Measurements from ENCODE around the gene SCLY. TPM values are rescaled to one million over a fixed set of nuclear protein-coding genes. Genes with fewer than 3 reads are reported as not detected.

Gene SCLY
- total and polyA plus RNA-seq, 2 of the 13 experiments (the other 11 are each of a cell fraction or from before 2014, with no cell fraction given): 27.9 to 38.6 TPM

- TF ChIP-seq PTBP1 (IDR thresholded peaks at IDR 0.05; ENCODE audit: low read depth, low read length, poor library complexity, severe bottlenecking) (no peak), BCL3 (CRISPR knock-in tag; IDR thresholded peaks at IDR 0.05) (no peak), MEF2D (CRISPR knock-in tag; IDR thresholded peaks at IDR 0.05) (no peak), CAMTA2 (CRISPR knock-in tag; IDR thresholded peaks at IDR 0.05; ENCODE audit: borderline replicate concordance) (no peak)
Measured at GRCh38 chr2:238129166-238130010, 68.6 kb downstream of the SCLY start (continued).

GRCh38 chr2:238130111-238130695 is 69.4 kb downstream of the SCLY start:
- Histone ChIP-seq H3K27ac (ENCODE audit: extremely low read length, insufficient read depth, low read length) (no peak overlapping the region), H3K27me3 (ENCODE audit: control insufficient read depth in 1 of 2, insufficient read depth in 2 of 2, low read length in 2 of 2) (peaks cover 1 to 12% of the 10 kb centered on the region in 2 experiments; a peak in 2 of 5 replicates), H3K4me2 (ENCODE audit: low read depth, low read length) (no peak overlapping the region), H4K20me1 (ENCODE audit: insufficient read depth, low read length) (no peaks in the 10 kb centered on the region), H3K4me1 (ENCODE audit: insufficient read depth, low read length) (peaks cover 9% of the 10 kb centered on the region), H2AFZ (ENCODE audit: low read length) (no peak overlapping the region), H3K4me3 (replicated peaks in 1 of 3; ENCODE audit: insufficient read depth in 1 of 3, low read depth in 2 of 3, low read length in 3 of 3) (no peak overlapping the region), H3K9ac (ENCODE audit: insufficient read depth, low read depth, low read length) (no peak overlapping the region), H3K36me3 (replicated peaks in 1 of 2; ENCODE audit: control insufficient read depth in 1 of 2, insufficient read depth in 2 of 2, low read length in 2 of 2) (no peaks in the 10 kb centered on the region), H3K79me2 (ENCODE audit: insufficient read depth, low read length) (no peaks in the 10 kb centered on the region), H3K9me3 (ENCODE audit: low read length) (no peaks in the 10 kb centered on the region)
- DNase-seq (ENCODE audit: low spot score) (no peak), ATAC-seq (no peak), FAIRE-seq (no peak)
- ChIA-PET POLR2A (no interaction called here), CTCF (ENCODE audit: low intra/inter-chr PET ratio, low total read pairs) (no interaction called here)
- TF ChIP-seq MEF2D (CRISPR knock-in tag; IDR thresholded peaks at IDR 0.05): no peak
- TF ChIP-seq SMAD9 (CRISPR knock-in tag; IDR thresholded peaks at IDR 0.05): no peak
- intact Hi-C loops (cut with micrococcal nuclease; ENCODE audit: unreplicated experiment): no loop called here
- BruUV-seq (replicated peaks): no TSS peak
- in situ Hi-C loops (cut with HindIII; ENCODE audit: extremely low pct_ligation_motif_present, low pct_unique_long_range_greater_than_20kb): no loop called here
- WGBS (ENCODE audit: low lambda C conversion rate): 72% methylated on average over 9 of the region's 28 CpGs
